DMS 273 (cell line): ENCODE data around the gene CCNJL.
"Not testable (repeated sequence)": the region's sequence is repeated elsewhere in the genome, so short reads cannot be mapped to it uniquely, and the experiment has no call there.

Experiments used
- DNase-seq: peaks from one replicate; lab custom pipeline; 2025; ENCODE audit not compliant: unreplicated experiment; lab: John Stamatoyannopoulos, UW

CCNJL gene

GRCh38 chr5:160312134-160312959 lies at the start of gene CCNJL:
TSS of gene CCNJL (minus strand) at chr5:160312564. CDS start at chr5:160311923, 641 bp downstream.
- DNase-seq, result peak; percentile 91

- no peak for DNase-seq
Observed at GRCh38 chr5:160361624-160362228, 49.4 kb upstream of the CCNJL start.

GRCh38 chr5:160360310-160360709 lies 47.9 kb upstream of the CCNJL start:
- DNase-seq, result no peak

GRCh38 chr5:160359816-160360215 lies 47.5 kb upstream of the CCNJL start:
- no peak for DNase-seq

- DNase-seq, result no peak
Observed at GRCh38 chr5:160359242-160359641, 46.9 kb upstream of the CCNJL start.

- peak; percentile 76 for DNase-seq
Observed at GRCh38 chr5:160357861-160358411, 45.6 kb upstream of the CCNJL start.

GRCh38 chr5:160357394-160357793 lies 45.0 kb upstream of the CCNJL start:
- no peak for DNase-seq

- DNase-seq, result peak; percentile 29
Observed at GRCh38 chr5:160356550-160357347, 44.4 kb upstream of the CCNJL start.

GRCh38 chr5:160354666-160355065 lies 42.3 kb upstream of the CCNJL start:
- no peak for DNase-seq

- no peak for DNase-seq
Observed at GRCh38 chr5:160353379-160353778, 41.0 kb upstream of the CCNJL start.

GRCh38 chr5:160352308-160352707 lies 39.9 kb upstream of the CCNJL start:
- DNase-seq, result no peak

- no peak for DNase-seq
Observed at GRCh38 chr5:160349935-160350303, 37.6 kb upstream of the CCNJL start.

GRCh38 chr5:160349249-160349934 lies 37.0 kb upstream of the CCNJL start:
- no peak for DNase-seq

GRCh38 chr5:160348080-160348479 lies 35.7 kb upstream of the CCNJL start:
- no peak for DNase-seq

GRCh38 chr5:160347448-160347847 lies 35.1 kb upstream of the CCNJL start:
- no peak for DNase-seq

GRCh38 chr5:160342413-160342941 lies 30.1 kb upstream of the CCNJL start:
- peak; percentile 45 for DNase-seq

- no peak for DNase-seq
Observed at GRCh38 chr5:160341309-160341870, 29.0 kb upstream of the CCNJL start.

- not testable (repeated sequence) for DNase-seq
Observed at GRCh38 chr5:160340513-160340912, 28.1 kb upstream of the CCNJL start.

GRCh38 chr5:160339406-160340130 lies 27.2 kb upstream of the CCNJL start:
- peak; percentile 87 for DNase-seq

- not testable (repeated sequence) for DNase-seq
Observed at GRCh38 chr5:160334716-160335115, 22.4 kb upstream of the CCNJL start.
